GM19467 (cell line): ENCODE results near the gene SYNGR1.

Source experiments
- ATAC-seq: cut with Tn5 transposase; IDR thresholded peaks from one replicate; pipeline ENCODE4 v1.9.1; 2021; ENCODE audit warnings: mild to moderate bottlenecking, moderate library complexity; ENCODE audit not compliant: unreplicated experiment

The SYNGR1 gene

GRCh38 chr22:39427751-39428596 is 78.2 kb downstream of the SYNGR1 start:
- ATAC-seq, result no peak

- no peak for ATAC-seq
Measured at GRCh38 chr22:39428597-39429071, 78.8 kb downstream of the SYNGR1 start.

GRCh38 chr22:39429186-39429585 is 79.4 kb downstream of the SYNGR1 start:
- no peak for ATAC-seq

GRCh38 chr22:39429916-39430575 is 80.3 kb downstream of the SYNGR1 start:
- no peak for ATAC-seq

GRCh38 chr22:39430576-39431150 is 80.9 kb downstream of the SYNGR1 start:
- no peak for ATAC-seq

- no peak for ATAC-seq
Measured at GRCh38 chr22:39431216-39431801, 81.5 kb downstream of the SYNGR1 start.

GRCh38 chr22:39431821-39432251 is 82.0 kb downstream of the SYNGR1 start:
- no peak for ATAC-seq

- ATAC-seq, result no peak
Measured at GRCh38 chr22:39432361-39432811, 82.6 kb downstream of the SYNGR1 start.

GRCh38 chr22:39433476-39434242 is 83.9 kb downstream of the SYNGR1 start:
- no peak for ATAC-seq

- ATAC-seq, result no peak
Measured at GRCh38 chr22:39434243-39434653, 84.5 kb downstream of the SYNGR1 start.

- no peak for ATAC-seq
Measured at GRCh38 chr22:39434721-39435120, 84.9 kb downstream of the SYNGR1 start.
